Vagina (tissue), 2 donors: ENCODE measurements around the gene SSBP4.

Experiments
- CTCF ChIP-seq, 3 experiments: fragments of 450-650 bp in 2 of 3; fragments of 200-600 bp in 1 of 3; sonication (generic) in 1 of 3; IDR thresholded peaks; one replicate each; pipeline ENCODE4 v1.5.1; 2017 to 2019; ENCODE audit warnings: antibody characterized with exemption in 3 of 3, mild to moderate bottlenecking in 2 of 3, moderate library complexity in 2 of 3
- POLR2A ChIP-seq, 2 donors: fragments of 450-650 bp; IDR thresholded peaks; one replicate each; pipeline ENCODE4 v1.6.1; 2017; ENCODE audit warnings: antibody characterized with exemption in 2 of 2, mild to moderate bottlenecking in 2 of 2, moderate library complexity in 2 of 2
- POLR2AphosphoS5 ChIP-seq, 2 donors: sonication (generic); formaldehyde crosslinking; IDR thresholded peaks; one replicate each; pipeline ENCODE4 v1.9.0; 2017; ENCODE audit warnings: antibody characterized with exemption in 2 of 2, mild to moderate bottlenecking in 2 of 2, low read depth in 1 of 2; ENCODE audit not compliant: insufficient read depth in 1 of 2

- TF ChIP-seq CTCF (IDR thresholded peaks at IDR 0.05) (no peak), POLR2AphosphoS5 (IDR thresholded peaks at IDR 0.05; ENCODE audit: insufficient read depth in 1 of 2, low read depth in 1 of 2) (no peak), POLR2A (IDR thresholded peaks at IDR 0.05) (no peak)
These were observed 27.7 kb downstream of the SSBP4 start for GRCh38 chr19:18446811-18447359.
